ENCODE data around the gene MYDGF.

MYDGF gene

DNA sequence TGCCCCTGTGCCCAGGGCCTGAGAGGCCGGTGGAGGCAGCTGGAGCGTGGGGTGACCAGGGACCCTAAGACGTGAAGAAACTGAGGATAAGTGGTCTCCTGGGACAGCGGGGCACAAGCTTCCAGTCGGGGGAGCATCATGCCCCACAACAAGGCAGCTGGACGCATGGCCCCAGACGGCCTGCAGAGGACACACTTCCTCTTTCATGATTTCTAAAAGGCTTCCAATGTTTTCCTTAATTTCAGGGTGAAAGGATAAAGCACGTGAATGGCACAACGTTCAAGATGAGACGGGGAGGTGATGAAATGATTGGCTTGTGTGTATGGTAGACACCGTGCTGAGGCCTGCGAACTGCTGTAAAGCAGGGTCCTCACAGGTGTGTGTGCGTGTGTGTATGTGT, 20.2 kb upstream of the MYDGF start:
- H3K36me3 ChIP-seq (ENCODE audit: control insufficient read depth in 2 of 2, insufficient read depth in 1 of 2, low read length in 2 of 2) = peaks cover 4 to 78% of the 10 kb centered on the region in 2 experiments; a peak in 2 of 3 replicates
- ChIA-PET CTCF (no interaction called here), POLR2A (no interaction called here)

DNA sequence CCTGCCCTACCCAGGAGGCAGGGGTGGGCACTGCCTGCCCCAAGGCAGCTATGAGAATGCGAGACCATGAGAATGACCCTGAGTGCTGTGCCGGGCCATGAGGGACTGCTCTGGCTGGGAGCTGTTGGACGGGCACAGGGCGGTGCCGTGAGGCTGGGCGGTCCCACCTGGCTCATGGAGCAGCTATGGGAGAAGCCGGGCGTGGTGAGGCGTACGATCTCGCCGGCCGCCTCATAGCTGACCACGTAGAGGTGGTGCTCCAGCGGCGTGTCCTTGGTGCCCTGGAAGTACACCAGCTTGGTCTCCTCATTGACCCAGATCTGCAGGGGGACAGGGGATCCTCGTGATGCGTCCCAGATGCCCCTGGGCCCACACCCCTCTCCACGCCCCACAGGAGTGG, 19.3 kb upstream of the MYDGF start:
- ChIA-PET CTCF (interaction anchor here (0.6 to 1.1 kb wide), 2 partner anchors 13 to 312 kb away, joined by 3 to 4 read pairs; no protein-coding TSS in a partner anchor), POLR2A (interaction anchor here (0.5 kb wide), 1 partner anchor 228 kb away, joined by 3 read pairs; no protein-coding TSS in a partner anchor)
- peaks cover 4 to 76% of the 10 kb centered on the region in 2 experiments; a peak in 2 of 3 replicates for H3K36me3 ChIP-seq (ENCODE audit: control insufficient read depth in 2 of 2, insufficient read depth in 1 of 2, low read length in 2 of 2)
- no peak for TF ChIP-seq ZNF624 (tag by site-specific recombination; IDR thresholded peaks at IDR 0.05)
- no peak for TF ChIP-seq ZNF174 (tag by site-specific recombination; IDR thresholded peaks at IDR 0.05)
- no peak for TF ChIP-seq ZNF621 (tag by site-specific recombination; IDR thresholded peaks at IDR 0.05)
- TF ChIP-seq KLF1 (tag by site-specific recombination; IDR thresholded peaks at IDR 0.05) = peak; percentile 70
- no peak overlapping the region for H3K27ac ChIP-seq (ENCODE audit: extremely low read depth, low read depth, low read length)
- peaks cover 2% of the 10 kb centered on the region for H3K4me1 ChIP-seq (ENCODE audit: control insufficient read depth, insufficient read depth, low read length)
- H3K4me3 ChIP-seq (ENCODE audit: low read depth, low read length) = no peak overlapping the region
- H3K9me3 ChIP-seq (ENCODE audit: control insufficient read depth, insufficient read depth, low read depth, low read length) = no peaks in the 10 kb centered on the region

More for the DNA sequence above, 20.2 kb upstream of the MYDGF start:
- TF ChIP-seq, protein P1, sequence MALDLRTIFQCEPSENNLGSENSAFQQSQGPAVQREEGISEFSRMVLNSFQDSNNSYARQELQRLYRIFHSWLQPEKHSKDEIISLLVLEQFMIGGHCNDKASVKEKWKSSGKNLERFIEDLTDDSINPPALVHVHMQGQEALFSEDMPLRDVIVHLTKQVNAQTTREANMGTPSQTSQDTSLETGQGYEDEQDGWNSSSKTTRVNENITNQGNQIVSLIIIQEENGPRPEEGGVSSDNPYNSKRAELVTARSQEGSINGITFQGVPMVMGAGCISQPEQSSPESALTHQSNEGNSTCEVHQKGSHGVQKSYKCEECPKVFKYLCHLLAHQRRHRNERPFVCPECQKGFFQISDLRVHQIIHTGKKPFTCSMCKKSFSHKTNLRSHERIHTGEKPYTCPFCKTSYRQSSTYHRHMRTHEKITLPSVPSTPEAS (tag by site-specific recombination; IDR thresholded peaks at IDR 0.05) = peak; percentile 33; the same call in 1 of the 2 replicates
- TF ChIP-seq, protein P2, sequence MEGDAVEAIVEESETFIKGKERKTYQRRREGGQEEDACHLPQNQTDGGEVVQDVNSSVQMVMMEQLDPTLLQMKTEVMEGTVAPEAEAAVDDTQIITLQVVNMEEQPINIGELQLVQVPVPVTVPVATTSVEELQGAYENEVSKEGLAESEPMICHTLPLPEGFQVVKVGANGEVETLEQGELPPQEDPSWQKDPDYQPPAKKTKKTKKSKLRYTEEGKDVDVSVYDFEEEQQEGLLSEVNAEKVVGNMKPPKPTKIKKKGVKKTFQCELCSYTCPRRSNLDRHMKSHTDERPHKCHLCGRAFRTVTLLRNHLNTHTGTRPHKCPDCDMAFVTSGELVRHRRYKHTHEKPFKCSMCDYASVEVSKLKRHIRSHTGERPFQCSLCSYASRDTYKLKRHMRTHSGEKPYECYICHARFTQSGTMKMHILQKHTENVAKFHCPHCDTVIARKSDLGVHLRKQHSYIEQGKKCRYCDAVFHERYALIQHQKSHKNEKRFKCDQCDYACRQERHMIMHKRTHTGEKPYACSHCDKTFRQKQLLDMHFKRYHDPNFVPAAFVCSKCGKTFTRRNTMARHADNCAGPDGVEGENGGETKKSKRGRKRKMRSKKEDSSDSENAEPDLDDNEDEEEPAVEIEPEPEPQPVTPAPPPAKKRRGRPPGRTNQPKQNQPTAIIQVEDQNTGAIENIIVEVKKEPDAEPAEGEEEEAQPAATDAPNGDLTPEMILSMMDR (tag by site-specific recombination; IDR thresholded peaks at IDR 0.05) = 0 out of 2 replicates have a peak, but pooled peaks have one; percentile 28
- TF ChIP-seq SCRT2 (tag by site-specific recombination; IDR thresholded peaks at IDR 0.05) (no peak), ZNF394 (tag by site-specific recombination; IDR thresholded peaks at IDR 0.05; ENCODE audit: borderline replicate concordance) (no peak)
- TF ChIP-seq, protein P3, sequence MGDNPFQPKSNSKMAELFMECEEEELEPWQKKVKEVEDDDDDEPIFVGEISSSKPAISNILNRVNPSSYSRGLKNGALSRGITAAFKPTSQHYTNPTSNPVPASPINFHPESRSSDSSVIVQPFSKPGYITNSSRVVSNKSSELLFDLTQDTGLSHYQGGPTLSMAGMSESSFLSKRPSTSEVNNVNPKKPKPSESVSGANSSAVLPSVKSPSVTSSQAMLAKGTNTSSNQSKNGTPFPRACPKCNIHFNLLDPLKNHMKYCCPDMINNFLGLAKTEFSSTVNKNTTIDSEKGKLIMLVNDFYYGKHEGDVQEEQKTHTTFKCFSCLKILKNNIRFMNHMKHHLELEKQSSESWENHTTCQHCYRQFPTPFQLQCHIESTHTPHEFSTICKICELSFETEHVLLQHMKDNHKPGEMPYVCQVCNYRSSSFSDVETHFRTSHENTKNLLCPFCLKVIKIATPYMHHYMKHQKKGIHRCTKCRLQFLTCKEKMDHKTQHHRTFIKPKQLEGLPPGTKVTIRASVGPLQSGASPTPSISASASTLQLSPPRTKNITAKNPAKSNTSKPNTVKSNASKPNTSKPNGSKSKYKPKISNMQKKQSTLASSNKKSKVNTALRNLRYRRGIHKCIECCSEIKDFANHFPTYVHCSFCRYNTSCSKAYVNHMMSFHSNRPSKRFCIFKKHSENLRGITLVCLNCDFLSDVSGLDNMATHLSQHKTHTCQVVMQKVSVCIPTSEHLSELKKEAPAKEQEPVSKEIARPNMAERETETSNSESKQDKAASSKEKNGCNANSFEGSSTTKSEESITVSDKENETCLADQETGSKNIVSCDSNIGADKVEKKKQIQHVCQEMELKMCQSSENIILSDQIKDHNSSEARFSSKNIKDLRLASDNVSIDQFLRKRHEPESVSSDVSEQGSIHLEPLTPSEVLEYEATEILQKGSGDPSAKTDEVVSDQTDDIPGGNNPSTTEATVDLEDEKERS (tag by site-specific recombination; IDR thresholded peaks at IDR 0.05) = no peak
- H3K9me3 ChIP-seq (ENCODE audit: control insufficient read depth, insufficient read depth, low read depth, low read length) = no peaks in the 10 kb centered on the region
- H3K4me1 ChIP-seq (ENCODE audit: control insufficient read depth, insufficient read depth, low read length) = peaks cover 6% of the 10 kb centered on the region
- no peak overlapping the region for H3K27ac ChIP-seq (ENCODE audit: extremely low read depth, low read depth, low read length)
- no peak overlapping the region for H3K4me3 ChIP-seq (ENCODE audit: low read depth, low read length)

DNA sequence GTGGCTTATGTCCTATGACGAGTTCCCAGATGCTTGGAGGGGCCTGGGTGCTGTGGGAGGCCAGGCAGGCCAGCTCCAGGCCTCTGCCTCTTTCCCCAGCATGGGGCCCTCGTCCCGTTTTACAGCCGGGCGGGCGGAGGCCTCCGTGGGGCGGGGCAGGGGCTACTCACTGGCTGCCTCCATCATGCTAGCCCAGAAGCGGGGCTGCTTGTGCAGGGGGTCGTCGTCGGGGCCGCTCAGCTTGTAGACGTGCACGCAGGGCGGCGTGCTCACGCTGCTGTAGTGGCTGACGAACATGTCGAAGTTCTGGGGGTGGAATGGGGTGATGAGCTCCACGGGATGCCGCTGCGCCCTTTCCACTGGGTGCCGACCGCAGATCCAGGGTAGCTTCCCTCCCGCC, 18.4 kb upstream of the MYDGF start:
- TF ChIP-seq, protein P4, sequence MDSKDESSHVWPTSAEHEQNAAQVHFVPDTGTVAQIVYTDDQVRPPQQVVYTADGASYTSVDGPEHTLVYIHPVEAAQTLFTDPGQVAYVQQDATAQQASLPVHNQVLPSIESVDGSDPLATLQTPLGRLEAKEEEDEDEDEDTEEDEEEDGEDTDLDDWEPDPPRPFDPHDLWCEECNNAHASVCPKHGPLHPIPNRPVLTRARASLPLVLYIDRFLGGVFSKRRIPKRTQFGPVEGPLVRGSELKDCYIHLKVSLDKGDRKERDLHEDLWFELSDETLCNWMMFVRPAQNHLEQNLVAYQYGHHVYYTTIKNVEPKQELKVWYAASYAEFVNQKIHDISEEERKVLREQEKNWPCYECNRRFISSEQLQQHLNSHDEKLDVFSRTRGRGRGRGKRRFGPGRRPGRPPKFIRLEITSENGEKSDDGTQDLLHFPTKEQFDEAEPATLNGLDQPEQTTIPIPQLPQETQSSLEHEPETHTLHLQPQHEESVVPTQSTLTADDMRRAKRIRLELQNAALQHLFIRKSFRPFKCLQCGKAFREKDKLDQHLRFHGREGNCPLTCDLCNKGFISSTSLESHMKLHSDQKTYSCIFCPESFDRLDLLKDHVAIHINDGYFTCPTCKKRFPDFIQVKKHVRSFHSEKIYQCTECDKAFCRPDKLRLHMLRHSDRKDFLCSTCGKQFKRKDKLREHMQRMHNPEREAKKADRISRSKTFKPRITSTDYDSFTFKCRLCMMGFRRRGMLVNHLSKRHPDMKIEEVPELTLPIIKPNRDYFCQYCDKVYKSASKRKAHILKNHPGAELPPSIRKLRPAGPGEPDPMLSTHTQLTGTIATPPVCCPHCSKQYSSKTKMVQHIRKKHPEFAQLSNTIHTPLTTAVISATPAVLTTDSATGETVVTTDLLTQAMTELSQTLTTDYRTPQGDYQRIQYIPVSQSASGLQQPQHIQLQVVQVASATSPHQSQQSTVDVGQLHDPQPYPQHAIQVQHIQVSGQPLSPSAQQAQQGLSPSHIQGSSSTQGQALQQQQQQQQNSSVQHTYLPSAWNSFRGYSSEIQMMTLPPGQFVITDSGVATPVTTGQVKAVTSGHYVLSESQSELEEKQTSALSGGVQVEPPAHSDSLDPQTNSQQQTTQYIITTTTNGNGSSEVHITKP (tag by site-specific recombination; IDR thresholded peaks at IDR 0.05) = no peak
- peak; percentile 79 for TF ChIP-seq KLF1 (tag by site-specific recombination; IDR thresholded peaks at IDR 0.05)
- TF ChIP-seq ZNF354C (tag by site-specific recombination; IDR thresholded peaks at IDR 0.05; ENCODE audit: borderline replicate concordance, low read depth) = no peak
- Histone ChIP-seq H3K4me1 (ENCODE audit: control insufficient read depth, insufficient read depth, low read length) (no peaks in the 10 kb centered on the region), H3K9me3 (ENCODE audit: control insufficient read depth, insufficient read depth, low read depth, low read length) (no peaks in the 10 kb centered on the region), H3K4me3 (ENCODE audit: low read depth, low read length) (no peak overlapping the region), H3K27ac (ENCODE audit: extremely low read depth, low read depth, low read length) (no peak overlapping the region), H3K36me3 (ENCODE audit: control insufficient read depth in 2 of 2, insufficient read depth in 1 of 2, low read length in 2 of 2) (peaks cover 4 to 76% of the 10 kb centered on the region in 2 experiments; a peak in 2 of 3 replicates)
- ChIA-PET POLR2A (no interaction called here), CTCF (interaction anchor here (1.1 kb wide), 1 partner anchor 12 kb away, joined by 4 read pairs; no protein-coding TSS in a partner anchor)
